GM10248 (cell line): ENCODE data around the gene LRP10.
"Not testable (repeated sequence)": the region's sequence is repeated elsewhere in the genome, so short reads cannot be mapped to it uniquely, and the experiment has no call there.

Source experiments
- CTCF ChIA-PET: fragments of 300-600 bp; sonication (Branson Sonifier 250); formaldehyde crosslinking; extraction: SDS; loops from one replicate; lab custom pipeline; 2021; ENCODE audit warnings: antibody characterized with exemption; lab: Yijun Ruan, JAX
- POLR2A ChIA-PET: fragments of 350-650 bp; sonication (Branson Sonifier 250); formaldehyde crosslinking; extraction: SDS; loops from one replicate; lab custom pipeline; 2020; ENCODE audit warnings: antibody characterized with exemption; lab: Yijun Ruan, JAX
- DNase-seq: peaks from one replicate; pipeline ENCODE4 v3.0.0; 2012; ENCODE audit errors: extremely low spot score
- TF ChIP-seq, protein P1 (sequence below): IDR thresholded peaks from 2 replicates; pipeline ENCODE4 v1.5.1; 2012; ENCODE audit warnings: mild to moderate bottlenecking, low read depth; ENCODE audit errors: extremely low read depth, missing control alignments, control extremely low read depth

LRP10 gene, protein sequence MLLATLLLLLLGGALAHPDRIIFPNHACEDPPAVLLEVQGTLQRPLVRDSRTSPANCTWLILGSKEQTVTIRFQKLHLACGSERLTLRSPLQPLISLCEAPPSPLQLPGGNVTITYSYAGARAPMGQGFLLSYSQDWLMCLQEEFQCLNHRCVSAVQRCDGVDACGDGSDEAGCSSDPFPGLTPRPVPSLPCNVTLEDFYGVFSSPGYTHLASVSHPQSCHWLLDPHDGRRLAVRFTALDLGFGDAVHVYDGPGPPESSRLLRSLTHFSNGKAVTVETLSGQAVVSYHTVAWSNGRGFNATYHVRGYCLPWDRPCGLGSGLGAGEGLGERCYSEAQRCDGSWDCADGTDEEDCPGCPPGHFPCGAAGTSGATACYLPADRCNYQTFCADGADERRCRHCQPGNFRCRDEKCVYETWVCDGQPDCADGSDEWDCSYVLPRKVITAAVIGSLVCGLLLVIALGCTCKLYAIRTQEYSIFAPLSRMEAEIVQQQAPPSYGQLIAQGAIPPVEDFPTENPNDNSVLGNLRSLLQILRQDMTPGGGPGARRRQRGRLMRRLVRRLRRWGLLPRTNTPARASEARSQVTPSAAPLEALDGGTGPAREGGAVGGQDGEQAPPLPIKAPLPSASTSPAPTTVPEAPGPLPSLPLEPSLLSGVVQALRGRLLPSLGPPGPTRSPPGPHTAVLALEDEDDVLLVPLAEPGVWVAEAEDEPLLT

DNA sequence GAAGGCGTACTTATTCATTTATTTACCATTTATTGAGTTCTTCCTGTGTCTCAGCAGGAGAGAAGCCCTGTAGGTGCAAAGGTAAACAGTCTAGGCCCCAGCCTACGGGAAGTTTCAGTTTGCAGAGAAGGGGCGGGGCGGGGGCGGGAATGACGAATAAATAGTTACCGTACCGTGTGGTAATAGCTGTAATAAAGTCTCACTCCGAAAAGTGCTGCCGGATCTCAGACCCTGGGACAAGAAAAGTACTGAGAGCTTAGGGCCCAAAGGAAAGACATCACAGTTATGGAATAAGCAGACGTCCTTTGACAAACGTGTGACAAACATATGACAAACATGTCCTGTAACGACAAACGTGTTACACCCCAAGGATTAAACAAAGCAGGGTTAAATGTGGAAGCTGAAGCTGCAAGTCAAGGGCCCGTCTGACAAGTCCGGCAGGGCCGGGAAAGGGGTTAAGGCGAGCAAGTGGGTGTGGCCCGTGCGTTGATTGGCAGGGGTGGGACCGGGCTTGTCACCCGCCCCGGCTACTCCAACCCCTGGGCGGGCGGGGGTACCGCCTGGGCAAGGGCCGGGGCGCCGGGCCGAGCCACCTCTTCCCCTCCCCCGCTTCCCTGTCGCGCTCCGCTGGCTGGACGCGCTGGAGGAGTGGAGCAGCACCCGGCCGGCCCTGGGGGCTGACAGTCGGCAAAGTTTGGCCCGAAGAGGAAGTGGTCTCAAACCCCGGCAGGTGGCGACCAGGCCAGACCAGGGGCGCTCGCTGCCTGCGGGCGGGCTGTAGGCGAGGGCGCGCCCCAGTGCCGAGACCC, at the start of gene LRP10:
Gene LRP10, plus strand, starts transcription at position 517 of the 809 bp plus-strand sequence. CDS start 564 bp downstream, outside the sequence.
- ChIA-PET CTCF (interaction anchor here (0.6 to 7.9 kb wide), 26 partner anchors 10 to 479 kb away, joined by 3 to 196 read pairs (median 5); partner anchors contain the start of genes ABHD4, AJUBA, OXA1L and PRMT5), POLR2A (interaction anchor here (0.7 kb wide), 1 partner anchor 12 kb away, joined by 3 read pairs; no protein-coding TSS in a partner anchor)
- peak; percentile 88 for DNase-seq
- TF ChIP-seq, protein P1, sequence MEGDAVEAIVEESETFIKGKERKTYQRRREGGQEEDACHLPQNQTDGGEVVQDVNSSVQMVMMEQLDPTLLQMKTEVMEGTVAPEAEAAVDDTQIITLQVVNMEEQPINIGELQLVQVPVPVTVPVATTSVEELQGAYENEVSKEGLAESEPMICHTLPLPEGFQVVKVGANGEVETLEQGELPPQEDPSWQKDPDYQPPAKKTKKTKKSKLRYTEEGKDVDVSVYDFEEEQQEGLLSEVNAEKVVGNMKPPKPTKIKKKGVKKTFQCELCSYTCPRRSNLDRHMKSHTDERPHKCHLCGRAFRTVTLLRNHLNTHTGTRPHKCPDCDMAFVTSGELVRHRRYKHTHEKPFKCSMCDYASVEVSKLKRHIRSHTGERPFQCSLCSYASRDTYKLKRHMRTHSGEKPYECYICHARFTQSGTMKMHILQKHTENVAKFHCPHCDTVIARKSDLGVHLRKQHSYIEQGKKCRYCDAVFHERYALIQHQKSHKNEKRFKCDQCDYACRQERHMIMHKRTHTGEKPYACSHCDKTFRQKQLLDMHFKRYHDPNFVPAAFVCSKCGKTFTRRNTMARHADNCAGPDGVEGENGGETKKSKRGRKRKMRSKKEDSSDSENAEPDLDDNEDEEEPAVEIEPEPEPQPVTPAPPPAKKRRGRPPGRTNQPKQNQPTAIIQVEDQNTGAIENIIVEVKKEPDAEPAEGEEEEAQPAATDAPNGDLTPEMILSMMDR = peak; percentile 4

DNA sequence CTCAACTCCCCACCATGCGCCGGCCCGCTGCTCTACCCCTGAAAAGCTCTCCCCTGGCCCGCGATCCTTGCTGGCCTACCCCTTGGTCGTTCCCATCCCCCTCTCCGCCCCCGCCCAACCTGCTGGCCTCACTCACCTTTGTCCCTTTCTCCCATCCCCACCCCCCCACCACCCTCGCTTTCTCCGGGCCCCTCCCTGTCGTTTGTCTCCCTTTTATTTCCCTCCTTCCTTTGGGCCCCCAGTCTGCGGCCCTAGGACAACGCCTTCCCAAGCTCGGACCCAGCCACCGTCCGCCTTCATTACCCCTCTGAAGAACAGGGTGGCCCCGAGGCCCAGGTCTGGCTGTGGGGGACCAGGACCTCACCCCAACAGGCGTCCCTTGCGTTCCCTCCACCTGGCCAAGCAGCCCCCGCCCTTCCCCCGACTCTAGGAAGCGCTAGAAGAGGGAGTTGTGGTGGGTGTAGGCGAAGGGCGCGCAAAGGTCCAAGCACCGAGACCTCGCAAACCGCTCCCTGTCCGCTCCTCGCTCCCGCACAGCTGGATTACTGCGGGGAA, 49.4 kb upstream of the LRP10 start:
- TF ChIP-seq, protein P1 = no peak
- ChIA-PET POLR2A (no interaction called here), CTCF (interaction anchor here (0.6 to 14.9 kb wide), 35 partner anchors 8 to 519 kb away, joined by 3 to 262 read pairs (median 7); partner anchors contain the start of genes DAD1, LRP10, MMP14 and MRPL52)
- no peak for DNase-seq

DNA sequence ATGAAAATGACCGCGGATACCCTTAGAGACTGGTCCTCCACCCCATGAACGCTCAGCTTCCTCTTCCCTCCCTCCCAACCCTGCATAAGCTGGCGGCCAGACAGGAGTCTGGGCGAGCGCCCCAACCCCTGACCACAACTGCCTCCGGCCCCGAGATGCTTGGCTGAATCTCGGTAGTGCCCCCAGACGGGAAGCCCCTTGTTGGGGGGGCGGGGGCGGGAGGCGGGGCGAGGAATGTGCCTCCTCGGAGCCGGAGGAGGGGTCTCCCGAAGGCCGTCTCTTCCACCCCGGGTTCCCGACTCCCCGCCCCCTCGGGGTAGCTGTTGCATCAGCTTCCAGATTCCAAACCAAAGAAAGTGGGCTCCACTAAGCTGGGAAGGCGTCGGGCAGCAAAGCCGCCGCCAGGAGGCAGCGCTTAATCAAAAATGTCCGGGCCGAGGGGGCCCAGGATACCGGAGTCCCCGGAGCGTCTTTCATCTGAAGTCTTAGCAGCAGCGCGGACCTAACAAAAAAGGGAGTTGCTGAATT, 48.9 kb upstream of the LRP10 start:
- TF ChIP-seq, protein P1 = peak; percentile 89
- POLR2A ChIA-PET = no interaction called here
- peak; percentile 74 for DNase-seq
- CTCF ChIA-PET = interaction anchor here (0.6 to 14.9 kb wide), 40 partner anchors 8 to 520 kb away, joined by 3 to 262 read pairs (median 6); partner anchors contain the start of genes DAD1, LRP10, MMP14 and OXA1L

DNA sequence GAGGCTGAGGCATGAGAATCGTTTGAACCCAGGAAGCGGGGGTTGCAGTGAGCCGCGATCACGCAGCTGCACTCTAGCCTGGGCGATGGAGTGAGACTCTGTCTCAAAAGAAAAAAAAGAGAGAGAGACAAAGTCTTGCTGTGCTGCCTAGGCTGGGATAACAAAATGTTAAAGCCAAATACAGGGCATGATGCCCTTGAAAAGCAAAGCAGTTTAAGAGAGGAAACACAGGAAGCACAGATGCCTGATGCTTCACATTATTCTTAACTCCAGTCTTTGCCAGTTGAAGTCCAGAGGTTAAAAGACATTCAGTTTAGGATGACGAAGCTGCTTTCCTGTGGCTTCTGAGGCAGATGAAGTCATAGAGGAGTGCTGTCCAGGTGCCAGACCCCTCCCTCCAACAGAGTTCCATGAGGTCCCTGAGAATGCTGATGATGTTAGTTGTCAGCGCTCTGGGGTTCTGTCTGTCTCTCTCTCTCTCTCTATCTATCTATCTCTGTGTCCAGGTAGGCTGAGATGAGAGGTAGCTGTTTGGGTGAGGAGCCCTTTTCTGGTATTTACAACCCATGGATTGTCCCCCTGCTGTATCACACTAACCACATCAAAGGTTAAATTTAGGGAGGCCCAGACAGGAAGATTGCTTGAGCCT, 46.7 kb upstream of the LRP10 start:
- no peak for DNase-seq
- POLR2A ChIA-PET = interaction anchor here (0.7 kb wide), 1 partner anchor 269 kb away, joined by 6 read pairs; no protein-coding TSS in a partner anchor
- TF ChIP-seq, protein P1 = no peak
- CTCF ChIA-PET = interaction anchor here (1.2 to 14.9 kb wide), 11 partner anchors 10 to 167 kb away, joined by 3 to 262 read pairs (median 19); partner anchors contain the start of genes LRP10 and MMP14

DNA sequence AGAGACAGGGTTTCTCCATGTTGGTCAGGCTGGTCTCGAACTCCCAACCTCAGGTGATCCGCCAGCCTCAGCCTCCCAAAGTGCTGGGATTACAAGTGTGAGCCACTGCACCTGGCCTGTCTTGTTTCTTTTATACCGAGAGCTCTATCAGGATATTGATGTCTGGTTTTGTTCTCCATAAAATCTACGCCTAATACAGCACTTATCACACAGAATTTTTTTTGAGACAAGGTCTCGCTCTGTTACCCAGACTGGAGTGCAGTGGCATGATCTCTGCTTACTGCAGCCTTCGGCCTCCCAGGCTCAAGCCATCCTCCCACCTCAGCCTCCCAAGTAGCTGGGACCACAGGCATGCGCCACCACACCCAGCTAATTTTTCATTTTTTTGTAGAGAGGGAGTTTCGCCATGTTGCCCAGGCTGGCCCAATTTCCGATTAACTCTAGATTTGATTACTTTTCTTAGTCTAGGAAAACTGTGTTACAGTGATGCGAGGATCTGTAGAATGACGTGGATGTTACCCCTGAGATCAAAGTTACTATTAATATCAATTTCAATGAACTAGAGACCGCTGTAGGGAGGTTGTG, 42.4 kb upstream of the LRP10 start:
- POLR2A ChIA-PET, DNase-seq: not testable (repeated sequence)
- CTCF ChIA-PET = interaction anchor here (0.9 to 2.2 kb wide), 5 partner anchors 11 to 101 kb away, joined by 3 to 14 read pairs (median 7); partner anchors contain the start of gene PRMT5
